HepG2 (cell line): ENCODE measurements around the gene PA2G4. TPM values are rescaled to one million over a fixed set of nuclear protein-coding genes. Genes with fewer than 3 reads are reported as not detected.

Experiments
- CREBL2 ChIP-seq: sonication (generic); formaldehyde crosslinking; IDR thresholded peaks from 2 replicates; pipeline ENCODE4 v1.8.1; 2023; ENCODE audit warnings: missing genetic modification reagents, mild to moderate bottlenecking, borderline replicate concordance
- DNMT1 ChIP-seq: sonication (generic); formaldehyde crosslinking; IDR thresholded peaks from 2 replicates; pipeline ENCODE4 v1.5.1; 2020; ENCODE audit warnings: mild to moderate bottlenecking, missing genetic modification reagents
- EHMT2 ChIP-seq: fragments of 200-600 bp; sonication (generic); IDR thresholded peaks from 2 replicates; pipeline ENCODE4 v1.7.0; 2017; ENCODE audit warnings: antibody characterized with exemption, low read depth, low read length, borderline replicate concordance
- IKZF4 ChIP-seq: sonication (generic); formaldehyde crosslinking; IDR thresholded peaks from 2 replicates; pipeline ENCODE4 v1.5.1; 2020; ENCODE audit warnings: borderline replicate concordance, mild to moderate bottlenecking, low read depth, missing genetic modification reagents; ENCODE audit errors: not compliant biosample characterization
- KDM1A ChIP-seq: IDR thresholded peaks from 2 replicates; pipeline ENCODE4 v1.6.1; 2016; ENCODE audit warnings: missing compliant biosample characterization
- NR2F1 ChIP-seq, 2 experiments: fragments of 450-650 bp in 1 of 2; formaldehyde crosslinking in 1 of 2; IDR thresholded peaks; 2 replicates each; pipeline versions ENCODE4 v1.5.0 to v1.6.1; 2016 to 2020; ENCODE audit warnings: mild to moderate bottlenecking in 1 of 2, missing compliant biosample characterization in 1 of 2, missing genetic modification reagents in 1 of 2, moderate library complexity in 1 of 2
- RBM22 ChIP-seq: fragments of 200-400 bp; formaldehyde crosslinking; optimal IDR thresholded peaks from 2 replicates; pipeline ENCODE3; 2017; ENCODE audit warnings: mild to moderate bottlenecking, low read length, moderate library complexity
- SETDB1 ChIP-seq: sonication (generic); formaldehyde crosslinking; IDR thresholded peaks from 2 replicates; pipeline ENCODE4 v1.5.1; 2020; ENCODE audit warnings: missing genetic modification reagents, mild to moderate bottlenecking, borderline replicate concordance
- THAP7 ChIP-seq: sonication (generic); formaldehyde crosslinking; IDR thresholded peaks from 2 replicates; pipeline ENCODE4 v1.8.1; 2023; ENCODE audit warnings: mild to moderate bottlenecking, missing genetic modification reagents
- ZFYVE20 ChIP-seq: sonication (generic); formaldehyde crosslinking; IDR thresholded peaks from 2 replicates; pipeline ENCODE4 v1.8.0; 2023; ENCODE audit warnings: low read depth, mild to moderate bottlenecking, moderate library complexity, missing genetic modification reagents, borderline replicate concordance
- ZKSCAN1 ChIP-seq: fragments of 150-350 bp; IDR thresholded peaks from 2 replicates; pipeline ENCODE4 v1.6.1; 2014; ENCODE audit warnings: low read length
- ZNF260 ChIP-seq: sonication (generic); formaldehyde crosslinking; IDR thresholded peaks from 2 replicates; pipeline ENCODE4 v1.4.0; 2020; ENCODE audit warnings: missing genetic modification reagents, low read depth, mild to moderate bottlenecking, borderline replicate concordance
- ZNF44 ChIP-seq: sonication (generic); formaldehyde crosslinking; IDR thresholded peaks from 2 replicates; pipeline ENCODE4 v1.5.1; 2020; ENCODE audit warnings: mild to moderate bottlenecking, missing genetic modification reagents
- ZNF674 ChIP-seq: sonication (generic); formaldehyde crosslinking; IDR thresholded peaks from 2 replicates; pipeline ENCODE4 v1.5.0; 2020; ENCODE audit warnings: low read depth, mild to moderate bottlenecking, missing genetic modification reagents
- ZNF7 ChIP-seq: IDR thresholded peaks from 2 replicates; pipeline ENCODE4 v1.6.1; 2016; ENCODE audit warnings: missing biosample characterization, missing genetic modification reagents
- ZUFSP ChIP-seq: sonication (generic); formaldehyde crosslinking; IDR thresholded peaks from 2 replicates; pipeline ENCODE4 v1.9.0; 2021; ENCODE audit warnings: missing genetic modification reagents, mild to moderate bottlenecking, borderline replicate concordance
- polyA plus RNA-seq, 8 experiments: library from polyadenylated mRNA; depleted of rRNA in 3 of 8; stranded (reverse) in 7 of 8; unstranded in 1 of 8; fragments of >200 nt; fragmentation: Illumina TruSeq in 4 of 8; extraction: Trizol in 4 of 8; gene quantifications; 2 replicates each; pipeline versions ENCODE4 v1.2.1 to v1.2.3, GENCODE V29; 2011 to 2016; ENCODE audit warnings: low read depth in 4 of 8, missing spikeins in 1 of 8, mixed read lengths in 1 of 8; ENCODE audit not compliant: insufficient read depth in 1 of 8
- total RNA-seq, 5 experiments: library from RNA; depleted of rRNA; stranded (reverse); fragments of >200 nt; fragmentation: Illumina TruSeq; extraction: Trizol; gene quantifications; 2 replicates each; pipeline ENCODE4 v1.2.3, GENCODE V29; 2016; ENCODE audit warnings: low read depth in 1 of 5
- TF ChIP-seq, protein P1 (sequence below): IDR thresholded peaks from 2 replicates; pipeline ENCODE4 v1.6.1; 2016; ENCODE audit warnings: missing compliant biosample characterization, missing genetic modification reagents, borderline replicate concordance
- TF ChIP-seq, protein P2 (sequence below): IDR thresholded peaks from 2 replicates; pipeline ENCODE4 v1.6.1; 2016
- TF ChIP-seq, protein P3 (sequence below): sonication (generic); formaldehyde crosslinking; conservative IDR thresholded peaks from 2 replicates; pipeline ENCODE4 v1.4.0; 2020; ENCODE audit warnings: mild to moderate bottlenecking, missing genetic modification reagents, moderate library complexity
- TF ChIP-seq, protein P4 (sequence below): IDR thresholded peaks from 2 replicates; pipeline ENCODE4 v1.6.1; 2016; ENCODE audit warnings: missing biosample characterization, missing genetic modification reagents, low read depth

Gene PA2G4
- total and polyA plus RNA-seq, 2 of the 13 experiments (the other 11 are each of a cell fraction or from before 2014, with no cell fraction given), result 147 to 240 TPM

DNA sequence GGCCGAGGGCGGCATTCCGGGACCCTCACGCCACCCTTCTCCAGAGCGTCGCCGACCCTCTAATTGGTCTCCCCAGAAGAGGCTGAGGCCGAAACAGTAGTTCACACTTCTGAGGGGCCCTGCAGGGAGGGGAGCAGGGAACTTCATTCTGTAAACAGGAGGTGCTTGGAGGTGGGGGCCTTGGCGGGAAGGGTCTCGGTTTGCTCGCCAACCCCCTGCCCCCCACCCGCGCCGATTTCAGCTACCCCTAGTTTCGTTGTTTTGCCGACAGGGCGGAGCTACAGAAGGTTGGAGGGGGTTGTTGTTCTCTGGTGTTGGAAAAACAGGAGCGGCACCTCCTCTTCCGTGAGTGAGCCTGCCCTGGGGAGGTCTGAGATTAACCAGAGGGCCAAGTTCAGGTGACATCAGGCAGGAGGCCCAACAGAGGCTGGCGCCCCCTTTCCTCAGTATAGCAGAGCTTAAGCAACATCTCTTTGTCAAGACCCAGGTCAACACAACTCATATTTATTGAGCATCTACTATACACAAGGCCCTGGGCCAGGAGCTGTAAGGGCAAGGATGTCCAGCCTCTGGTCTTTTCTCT lies 23.7 kb upstream of the PA2G4 start (continued):
- TF ChIP-seq KDM1A (CRISPR knock-in tag) (no peak), SETDB1 (CRISPR knock-in tag) (no peak), IKZF4 (no peak), ZNF674 (CRISPR knock-in tag) (no peak), THAP7 (CRISPR knock-in tag) (no peak), EHMT2 (no peak), ZNF7 (CRISPR knock-in tag) (no peak), ZFYVE20 (CRISPR knock-in tag) (no peak), RBM22 (no peak), ZNF260 (no peak), ZNF44 (CRISPR knock-in tag) (no peak), NR2F1 (CRISPR knock-in tag; IDR thresholded peaks at IDR 0.05) (peak in 1 of 2 experiments; percentile 32; a peak in 1 of 4 replicates), CREBL2 (CRISPR knock-in tag) (no peak), DNMT1 (CRISPR knock-in tag) (no peak), ZUFSP (CRISPR knock-in tag) (no peak), ZKSCAN1 (no peak)
- TF ChIP-seq, protein P1, sequence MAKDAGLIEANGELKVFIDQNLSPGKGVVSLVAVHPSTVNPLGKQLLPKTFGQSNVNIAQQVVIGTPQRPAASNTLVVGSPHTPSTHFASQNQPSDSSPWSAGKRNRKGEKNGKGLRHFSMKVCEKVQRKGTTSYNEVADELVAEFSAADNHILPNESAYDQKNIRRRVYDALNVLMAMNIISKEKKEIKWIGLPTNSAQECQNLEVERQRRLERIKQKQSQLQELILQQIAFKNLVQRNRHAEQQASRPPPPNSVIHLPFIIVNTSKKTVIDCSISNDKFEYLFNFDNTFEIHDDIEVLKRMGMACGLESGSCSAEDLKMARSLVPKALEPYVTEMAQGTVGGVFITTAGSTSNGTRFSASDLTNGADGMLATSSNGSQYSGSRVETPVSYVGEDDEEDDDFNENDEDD (CRISPR knock-in tag), result no peak
- TF ChIP-seq, protein P2, sequence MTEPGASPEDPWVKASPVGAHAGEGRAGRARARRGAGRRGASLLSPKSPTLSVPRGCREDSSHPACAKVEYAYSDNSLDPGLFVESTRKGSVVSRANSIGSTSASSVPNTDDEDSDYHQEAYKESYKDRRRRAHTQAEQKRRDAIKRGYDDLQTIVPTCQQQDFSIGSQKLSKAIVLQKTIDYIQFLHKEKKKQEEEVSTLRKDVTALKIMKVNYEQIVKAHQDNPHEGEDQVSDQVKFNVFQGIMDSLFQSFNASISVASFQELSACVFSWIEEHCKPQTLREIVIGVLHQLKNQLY (CRISPR knock-in tag), result no peak
- TF ChIP-seq, protein P3, sequence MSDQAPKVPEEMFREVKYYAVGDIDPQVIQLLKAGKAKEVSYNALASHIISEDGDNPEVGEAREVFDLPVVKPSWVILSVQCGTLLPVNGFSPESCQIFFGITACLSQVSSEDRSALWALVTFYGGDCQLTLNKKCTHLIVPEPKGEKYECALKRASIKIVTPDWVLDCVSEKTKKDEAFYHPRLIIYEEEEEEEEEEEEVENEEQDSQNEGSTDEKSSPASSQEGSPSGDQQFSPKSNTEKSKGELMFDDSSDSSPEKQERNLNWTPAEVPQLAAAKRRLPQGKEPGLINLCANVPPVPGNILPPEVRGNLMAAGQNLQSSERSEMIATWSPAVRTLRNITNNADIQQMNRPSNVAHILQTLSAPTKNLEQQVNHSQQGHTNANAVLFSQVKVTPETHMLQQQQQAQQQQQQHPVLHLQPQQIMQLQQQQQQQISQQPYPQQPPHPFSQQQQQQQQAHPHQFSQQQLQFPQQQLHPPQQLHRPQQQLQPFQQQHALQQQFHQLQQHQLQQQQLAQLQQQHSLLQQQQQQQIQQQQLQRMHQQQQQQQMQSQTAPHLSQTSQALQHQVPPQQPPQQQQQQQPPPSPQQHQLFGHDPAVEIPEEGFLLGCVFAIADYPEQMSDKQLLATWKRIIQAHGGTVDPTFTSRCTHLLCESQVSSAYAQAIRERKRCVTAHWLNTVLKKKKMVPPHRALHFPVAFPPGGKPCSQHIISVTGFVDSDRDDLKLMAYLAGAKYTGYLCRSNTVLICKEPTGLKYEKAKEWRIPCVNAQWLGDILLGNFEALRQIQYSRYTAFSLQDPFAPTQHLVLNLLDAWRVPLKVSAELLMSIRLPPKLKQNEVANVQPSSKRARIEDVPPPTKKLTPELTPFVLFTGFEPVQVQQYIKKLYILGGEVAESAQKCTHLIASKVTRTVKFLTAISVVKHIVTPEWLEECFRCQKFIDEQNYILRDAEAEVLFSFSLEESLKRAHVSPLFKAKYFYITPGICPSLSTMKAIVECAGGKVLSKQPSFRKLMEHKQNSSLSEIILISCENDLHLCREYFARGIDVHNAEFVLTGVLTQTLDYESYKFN (CRISPR knock-in tag), result peak; percentile 80
- TF ChIP-seq, protein P4, sequence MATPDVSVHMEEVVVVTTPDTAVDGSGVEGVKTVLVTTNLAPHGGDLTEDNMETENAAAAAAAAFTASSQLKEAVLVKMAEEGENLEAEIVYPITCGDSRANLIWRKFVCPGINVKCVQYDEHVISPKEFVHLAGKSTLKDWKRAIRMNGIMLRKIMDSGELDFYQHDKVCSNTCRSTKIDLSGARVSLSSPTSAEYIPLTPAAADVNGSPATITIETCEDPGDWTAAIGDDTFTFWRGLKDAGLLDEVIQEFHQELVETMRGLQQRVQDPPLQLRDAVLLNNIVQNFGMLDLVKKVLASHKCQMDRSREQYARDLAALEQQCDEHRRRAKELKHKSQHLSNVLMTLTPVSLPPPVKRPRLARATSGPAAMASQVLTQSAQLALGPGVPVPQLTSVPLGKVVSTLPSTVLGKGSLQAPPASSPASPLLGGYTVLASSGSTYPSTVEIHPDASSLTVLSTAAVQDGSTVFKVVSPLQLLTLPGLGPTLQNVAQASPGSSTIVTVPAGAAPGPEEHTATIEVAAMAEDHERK (CRISPR knock-in tag), result no peak
